ENCODE results near the gene CADM4.

GRCh38 chr19:43626838-43627237 is 12.8 kb downstream of the CADM4 start:
- TF ChIP-seq CTCF (IDR thresholded peaks at IDR 0.05; ENCODE audit: low read depth, low read length, missing input control) (no peak), SP1 (IDR thresholded peaks at IDR 0.05) (no peak), ATF3 (IDR thresholded peaks at IDR 0.05) (no peak), RAD21 (IDR thresholded peaks at IDR 0.05) (no peak), TAF1 (conservative IDR thresholded peaks at IDR 0.05) (no peak), ZBTB33 (IDR thresholded peaks at IDR 0.05) (no peak), RXRA (IDR thresholded peaks at IDR 0.05) (no peak), MAX (IDR thresholded peaks at IDR 0.05) (no peak), EGR1 (IDR thresholded peaks at IDR 0.05; ENCODE audit: low read depth in 2 of 2) (no peak), JUND (IDR thresholded peaks at IDR 0.05) (no peak), YY1 (IDR thresholded peaks at IDR 0.05) (no peak)

Measured in liver (tissue), 3 donors.